Calu3 (cell line): ENCODE measurements around the gene ABR. TPM values are rescaled to one million over a fixed set of nuclear protein-coding genes. Genes with fewer than 3 reads are reported as not detected.

Experiments used
- BruUV-seq: library from RNA; stranded (reverse); fragments of 400-500 nt; replicated peaks from 2 replicates; lab custom pipeline; 2021; lab: Mats Ljungman, UMichigan
- CTCF ChIA-PET: fragments of 300-600 bp; sonication (Branson Sonifier 250); formaldehyde crosslinking; loops from one replicate; lab custom pipeline; 2022; ENCODE audit warnings: antibody characterized with exemption; lab: Charles Lee
- DNase-seq: peaks from one replicate; pipeline ENCODE4 v3.0.0; 2022
- H3K27ac Mint-ChIP-seq: one replicate; pipeline ENCODE4 v1.8.0; 2022; ENCODE audit warnings: mixed read lengths; ENCODE audit not compliant: unreplicated experiment
- H3K27me3 Mint-ChIP-seq: one replicate; pipeline ENCODE4 v1.8.0; 2022; ENCODE audit warnings: mixed read lengths; ENCODE audit not compliant: unreplicated experiment
- H3K36me3 Mint-ChIP-seq: one replicate; pipeline ENCODE4 v1.8.0; 2022; ENCODE audit warnings: mild to moderate bottlenecking, moderate library complexity, mixed read lengths; ENCODE audit not compliant: insufficient read depth, unreplicated experiment
- H3K4me1 Mint-ChIP-seq: one replicate; pipeline ENCODE4 v1.8.0; 2022; ENCODE audit warnings: mild to moderate bottlenecking, low read depth, mixed read lengths; ENCODE audit not compliant: unreplicated experiment
- H3K4me3 Mint-ChIP-seq: one replicate; pipeline ENCODE4 v1.8.0; 2022; ENCODE audit warnings: mild to moderate bottlenecking, low read depth, moderate library complexity, mixed read lengths; ENCODE audit not compliant: unreplicated experiment
- H3K9me3 Mint-ChIP-seq: one replicate; pipeline ENCODE4 v1.8.0; 2022; ENCODE audit warnings: low read depth, mixed read lengths; ENCODE audit not compliant: unreplicated experiment
- CTCF ChIP-seq: fragments of 200-600 bp; IDR thresholded peaks from one replicate; pipeline ENCODE4 v1.8.0; 2022; ENCODE audit warnings: antibody characterized with exemption; ENCODE audit not compliant: unreplicated experiment
- intact Hi-C: fragments of 100-400 bp; cut with micrococcal nuclease; formaldehyde crosslinking; loops from one replicate; pipeline ENCODE4 v1.10.0; 2022; ENCODE audit not compliant: unreplicated experiment
- total RNA-seq: library from RNA; stranded (reverse); gene quantifications from 2 replicates; pipeline ENCODE4 v1.2.3, GENCODE V29; 2022

ABR gene
- total RNA-seq, 1 experiment from 2014 or later, result 92.7 TPM

GRCh38 chr17:1024076-1024475, 155.7 kb downstream of the ABR start:
- CTCF ChIA-PET, result no interaction called here
- Mint-ChIP-seq H3K4me3 (no peak overlapping the region), H3K36me3 (peaks cover 17% of the 10 kb centered on the region), H3K27ac (no peak overlapping the region), H3K27me3 (no peaks in the 10 kb centered on the region), H3K9me3 (no peaks in the 10 kb centered on the region), H3K4me1 (no peaks in the 10 kb centered on the region)
- no peak for TF ChIP-seq CTCF
- intact Hi-C loops, result no loop called here
- no peak for DNase-seq
- no TSS peak for BruUV-seq

- Mint-ChIP-seq H3K27me3 (no peaks in the 10 kb centered on the region), H3K9me3 (no peaks in the 10 kb centered on the region), H3K36me3 (peaks cover 18% of the 10 kb centered on the region), H3K27ac (no peak overlapping the region), H3K4me1 (no peaks in the 10 kb centered on the region), H3K4me3 (no peak overlapping the region)
- intact Hi-C loops, result no loop called here
- CTCF ChIA-PET, result no interaction called here
- no peak for DNase-seq
- BruUV-seq, result no TSS peak
- no peak for TF ChIP-seq CTCF
Measured at GRCh38 chr17:1022278-1023024, 157.3 kb downstream of the ABR start.

DNA sequence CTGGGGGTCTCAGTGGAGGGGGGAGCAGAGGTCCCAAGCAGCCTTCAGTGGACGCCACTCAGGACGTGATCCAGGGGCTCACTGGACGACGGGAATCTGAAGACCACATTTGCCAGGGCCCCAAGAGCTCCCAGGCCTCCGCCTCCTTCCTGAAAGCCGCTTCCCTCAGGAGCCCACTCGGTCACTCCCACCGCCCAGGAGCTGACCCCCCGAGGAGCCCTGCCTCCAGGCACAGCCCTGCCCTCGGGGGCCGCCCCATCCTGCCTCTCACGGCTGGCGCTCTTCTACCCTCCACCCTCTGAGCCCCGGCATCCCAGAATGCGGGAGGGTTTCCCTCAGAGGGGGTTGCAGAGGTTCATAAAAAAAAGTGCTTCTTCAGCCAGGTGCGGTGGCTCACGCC, 158.6 kb downstream of the ABR start:
- H3K27ac Mint-ChIP-seq, result no peak overlapping the region
- BruUV-seq, result no TSS peak
- peaks cover 17% of the 10 kb centered on the region for H3K36me3 Mint-ChIP-seq
- no peaks in the 10 kb centered on the region for H3K27me3 Mint-ChIP-seq
- DNase-seq, result no peak
- no peaks in the 10 kb centered on the region for H3K9me3 Mint-ChIP-seq
- CTCF ChIA-PET, result no interaction called here
- no peaks in the 10 kb centered on the region for H3K4me1 Mint-ChIP-seq
- no peak for TF ChIP-seq CTCF
- no peak overlapping the region for H3K4me3 Mint-ChIP-seq
- intact Hi-C loops, result no loop called here

- H3K4me3 Mint-ChIP-seq, result no peak overlapping the region
- no peaks in the 10 kb centered on the region for H3K27me3 Mint-ChIP-seq
- intact Hi-C loops, result no loop called here
- BruUV-seq, result no TSS peak
- peaks cover 11% of the 10 kb centered on the region for H3K36me3 Mint-ChIP-seq
- DNase-seq, result no peak
- no peak overlapping the region for H3K27ac Mint-ChIP-seq
- no peaks in the 10 kb centered on the region for H3K9me3 Mint-ChIP-seq
- CTCF ChIA-PET, result no interaction called here
- no peaks in the 10 kb centered on the region for H3K4me1 Mint-ChIP-seq
- no peak for TF ChIP-seq CTCF
Measured at GRCh38 chr17:1019451-1019850, 160.3 kb downstream of the ABR start.
